WI38 (cell line): ENCODE results near the gene FNDC3B.

Experiments
- H3K4me3 ChIP-seq: 2 replicates; pipeline ENCODE4 v1.5.1; 2011; ENCODE audit warnings: low read depth, mild to moderate bottlenecking, control low read depth, low read length
- CTCF ChIP-seq: IDR thresholded peaks from 2 replicates; pipeline ENCODE4 v1.5.1; 2012; ENCODE audit warnings: low read depth, mild to moderate bottlenecking, control low read depth, low read length

FNDC3B gene

GRCh38 chr3:172375206-172375850 lies 335.9 kb downstream of the FNDC3B start:
- TF ChIP-seq CTCF = no peak
- H3K4me3 ChIP-seq = no peak overlapping the region

DNA sequence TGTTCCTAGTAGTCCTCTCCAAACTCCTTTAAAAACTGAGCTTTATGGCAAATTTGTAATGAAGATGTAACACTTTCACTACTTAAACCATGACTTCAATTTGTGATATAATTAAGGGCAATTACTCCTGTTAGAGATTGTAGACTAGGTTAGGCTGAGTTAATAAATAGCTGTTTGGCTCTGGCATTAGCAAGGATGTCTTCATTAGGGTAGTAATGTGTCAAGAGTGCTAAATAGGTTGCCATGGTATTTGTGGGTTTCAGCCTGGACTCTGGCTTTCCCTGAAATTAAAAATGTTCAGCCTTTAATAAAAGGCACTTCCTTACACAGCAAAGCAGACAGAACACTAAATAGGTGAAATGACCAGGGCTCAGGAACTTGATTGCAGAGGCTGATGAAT lies 337.0 kb downstream of the FNDC3B start:
- no peak for TF ChIP-seq CTCF
- H3K4me3 ChIP-seq = no peak overlapping the region

DNA sequence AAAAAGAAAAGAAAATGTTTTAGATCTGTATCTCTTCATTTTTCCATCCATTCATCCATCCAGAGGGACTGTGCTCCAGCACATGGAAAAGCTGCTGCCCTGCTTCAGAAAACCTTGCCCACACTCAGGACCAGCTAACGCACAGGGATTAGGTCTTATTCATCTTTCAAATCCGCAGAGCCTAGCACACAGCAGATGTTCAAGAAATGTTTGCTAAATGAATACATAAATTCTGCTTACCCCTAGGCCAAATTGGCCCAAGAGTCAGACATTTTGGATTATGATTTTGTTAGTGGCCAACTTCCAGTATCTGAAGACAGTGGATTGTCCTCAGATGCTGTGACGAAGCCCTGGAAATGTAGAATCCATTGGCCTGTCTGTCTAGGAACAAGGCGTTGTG lies 337.5 kb downstream of the FNDC3B start:
- TF ChIP-seq CTCF = no peak
- no peak overlapping the region for H3K4me3 ChIP-seq

- H3K4me3 ChIP-seq = no peak overlapping the region
- TF ChIP-seq CTCF = no peak
These were observed 339.1 kb downstream of the FNDC3B start for GRCh38 chr3:172378439-172378838.

GRCh38 chr3:172379372-172379771 lies 340.0 kb downstream of the FNDC3B start:
- H3K4me3 ChIP-seq = no peak overlapping the region
- no peak for TF ChIP-seq CTCF

- H3K4me3 ChIP-seq = no peak overlapping the region
- TF ChIP-seq CTCF = no peak
These were observed 341.3 kb downstream of the FNDC3B start for GRCh38 chr3:172380632-172381031.

GRCh38 chr3:172383306-172383796 lies 344.0 kb downstream of the FNDC3B start:
- no peak overlapping the region for H3K4me3 ChIP-seq
- no peak for TF ChIP-seq CTCF
